ENCODE results near the gene ADARB1.

The ADARB1 gene

GRCh38 chr21:45033791-45034555 lies 40.4 kb upstream of the ADARB1 start:
- TF ChIP-seq CTCF (IDR thresholded peaks at IDR 0.05; ENCODE audit: borderline replicate concordance, control extremely low read depth, extremely low read depth, insufficient read depth, missing control alignments), result no peak
- DNase-seq (ENCODE audit: low spot score), result no peak
- in situ Hi-C loops (cut with MboI; ENCODE audit: low sequenced_read_pairs, unreplicated experiment), result no loop called here

GRCh38 chr21:45034556-45035476 lies 39.6 kb upstream of the ADARB1 start:
- in situ Hi-C loops (cut with MboI; ENCODE audit: low sequenced_read_pairs, unreplicated experiment), result no loop called here
- TF ChIP-seq CTCF (IDR thresholded peaks at IDR 0.05; ENCODE audit: borderline replicate concordance, control extremely low read depth, extremely low read depth, insufficient read depth, missing control alignments), result no peak
- no peak for DNase-seq (ENCODE audit: low spot score)

DNA sequence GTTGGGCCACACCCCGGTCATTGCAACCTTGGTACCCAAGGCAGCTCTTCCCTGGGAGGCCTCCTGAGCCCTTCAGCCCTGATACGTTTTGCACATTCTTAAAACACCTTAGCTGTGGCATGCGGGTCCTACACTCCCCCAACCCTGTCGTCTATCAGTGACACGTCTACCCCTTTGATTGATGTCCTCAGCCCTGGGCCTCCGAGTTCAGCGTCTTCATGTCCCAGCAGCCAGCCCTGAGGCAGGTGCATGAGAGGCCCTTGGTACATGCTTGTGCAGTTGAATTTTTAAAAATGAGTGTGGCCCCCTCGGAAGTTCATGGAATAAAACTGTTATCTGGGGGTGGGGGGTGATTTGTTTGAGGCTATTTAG lies 38.9 kb upstream of the ADARB1 start:
- DNase-seq (ENCODE audit: low spot score), result no peak
- in situ Hi-C loops (cut with MboI; ENCODE audit: low sequenced_read_pairs, unreplicated experiment), result no loop called here
- TF ChIP-seq CTCF (IDR thresholded peaks at IDR 0.05; ENCODE audit: borderline replicate concordance, control extremely low read depth, extremely low read depth, insufficient read depth, missing control alignments), result no peak

GRCh38 chr21:45036630-45037029 lies 37.8 kb upstream of the ADARB1 start:
- in situ Hi-C loops (cut with MboI; ENCODE audit: low sequenced_read_pairs, unreplicated experiment), result no loop called here
- no peak for DNase-seq (ENCODE audit: low spot score)
- no peak for TF ChIP-seq CTCF (IDR thresholded peaks at IDR 0.05; ENCODE audit: borderline replicate concordance, control extremely low read depth, extremely low read depth, insufficient read depth, missing control alignments)

GRCh38 chr21:45037986-45038385 lies 36.4 kb upstream of the ADARB1 start:
- no peak for DNase-seq (ENCODE audit: low spot score)
- in situ Hi-C loops (cut with MboI; ENCODE audit: low sequenced_read_pairs, unreplicated experiment), result no loop called here
- TF ChIP-seq CTCF (IDR thresholded peaks at IDR 0.05; ENCODE audit: borderline replicate concordance, control extremely low read depth, extremely low read depth, insufficient read depth, missing control alignments), result no peak

- in situ Hi-C loops (cut with MboI; ENCODE audit: low sequenced_read_pairs, unreplicated experiment), result no loop called here
- TF ChIP-seq CTCF (IDR thresholded peaks at IDR 0.05; ENCODE audit: borderline replicate concordance, control extremely low read depth, extremely low read depth, insufficient read depth, missing control alignments), result no peak
- DNase-seq (ENCODE audit: low spot score), result no peak
Measured at GRCh38 chr21:45039317-45040156, 34.8 kb upstream of the ADARB1 start.
